Neural progenitor cell (in vitro differentiated cells): ENCODE data around the gene MARCO. TPM values are rescaled to one million over a fixed set of nuclear protein-coding genes. Genes with fewer than 3 reads are reported as not detected.
A peak's percentile ranks its signal among the peaks of the same experiment; 100 is the strongest.

Experiments used
- DNase-seq: peaks from one replicate; pipeline ENCODE4 v3.0.0-alpha.2; 2016; ENCODE audit warnings: low spot score
- H2AFZ ChIP-seq: fragments of 200-600 bp; sonication (generic); replicated peaks from 2 replicates; pipeline ENCODE4 v1.6.1; 2016; ENCODE audit warnings: antibody characterized with exemption
- H3F3A ChIP-seq: fragments of 200-600 bp; sonication (generic); 2 replicates; pipeline ENCODE4 v1.6.1; 2016; ENCODE audit warnings: antibody characterized with exemption, low read depth
- H3K27ac ChIP-seq: fragments of 200-600 bp; sonication (generic); 2 replicates; pipeline ENCODE4 v1.5.1; 2016; ENCODE audit warnings: mild to moderate bottlenecking
- H3K27me3 ChIP-seq: fragments of 200-600 bp; sonication (generic); 2 replicates; pipeline ENCODE4 v1.6.1; 2016; ENCODE audit warnings: mild to moderate bottlenecking, moderate library complexity
- H3K36me3 ChIP-seq: fragments of 200-600 bp; sonication (generic); 2 replicates; pipeline ENCODE4 v1.5.1; 2016
- H3K4me1 ChIP-seq: fragments of 200-600 bp; sonication (generic); 2 replicates; pipeline ENCODE4 v1.6.1; 2016; ENCODE audit warnings: mixed run types
- H3K4me2 ChIP-seq: fragments of 200-600 bp; sonication (generic); 2 replicates; pipeline ENCODE4 v1.6.1; 2016
- H3K4me3 ChIP-seq: fragments of 200-600 bp; sonication (generic); 2 replicates; pipeline ENCODE4 v1.5.1; 2016
- H3K79me2 ChIP-seq: fragments of 200-600 bp; sonication (generic); 2 replicates; pipeline ENCODE4 v1.6.1; 2016; ENCODE audit warnings: low read depth
- H3K9ac ChIP-seq: fragments of 200-600 bp; sonication (generic); 2 replicates; pipeline ENCODE4 v1.6.1; 2016
- H3K9me3 ChIP-seq: fragments of 200-600 bp; sonication (generic); 2 replicates; pipeline ENCODE4 v1.5.1; 2016; ENCODE audit warnings: low read depth
- H4K20me1 ChIP-seq: fragments of 200-600 bp; sonication (generic); 2 replicates; pipeline ENCODE4 v1.6.1; 2016; ENCODE audit warnings: low read depth
- H3K27ac Mint-ChIP-seq: 3 replicates; pipeline ENCODE4 v1.8.0; 2021; ENCODE audit warnings: mixed read lengths
- H3K27me3 Mint-ChIP-seq: 2 replicates; pipeline ENCODE4 v1.8.0; 2022; ENCODE audit warnings: low read depth, mild to moderate bottlenecking, inconsistent platforms, moderate library complexity, mixed read lengths; ENCODE audit not compliant: insufficient read depth
- H3K36me3 Mint-ChIP-seq: 3 replicates; pipeline ENCODE4 v1.8.0; 2021; ENCODE audit warnings: mixed read lengths
- H3K4me1 Mint-ChIP-seq: 3 replicates; pipeline ENCODE4 v1.8.0; 2021; ENCODE audit warnings: mixed read lengths
- H3K4me3 Mint-ChIP-seq: 3 replicates; pipeline ENCODE4 v1.8.0; 2021; ENCODE audit warnings: mild to moderate bottlenecking, moderate library complexity, mixed read lengths
- H3K9me3 Mint-ChIP-seq: 3 replicates; pipeline ENCODE4 v1.8.0; 2020; ENCODE audit warnings: mixed read lengths
- CTCF ChIP-seq: fragments of 200-600 bp; sonication (generic); IDR thresholded peaks from 2 replicates; pipeline ENCODE4 v1.5.1; 2017; ENCODE audit warnings: antibody characterized with exemption, mild to moderate bottlenecking
- EZH2 ChIP-seq: fragments of 200-600 bp; sonication (generic); IDR thresholded peaks from 2 replicates; pipeline ENCODE4 v1.6.1; 2017; ENCODE audit warnings: antibody characterized with exemption, mild to moderate bottlenecking, moderate library complexity
- EZH2phosphoT487 ChIP-seq: fragments of 200-600 bp; sonication (generic); IDR thresholded peaks from 2 replicates; pipeline ENCODE4 v1.6.1; 2017; ENCODE audit warnings: antibody characterized with exemption
- total RNA-seq: library from RNA; depleted of rRNA; stranded (reverse); fragments of >200 nt; gene quantifications from 2 replicates; pipeline ENCODE4 v1.2.3, GENCODE V29; 2015; ENCODE audit warnings: low replicate concordance

The MARCO gene
- total RNA-seq, 1 donor from 2014 or later = not detected

- Histone ChIP-seq H3K27me3 (no peaks in the 10 kb centered on the region), H3K4me2 (no peak overlapping the region), H3K4me1 (no peaks in the 10 kb centered on the region), H3F3A (no peaks in the 10 kb centered on the region), H3K4me3 (no peak overlapping the region), H4K20me1 (no peaks in the 10 kb centered on the region), H3K36me3 (no peaks in the 10 kb centered on the region), H3K9me3 (no peaks in the 10 kb centered on the region), H3K79me2 (no peaks in the 10 kb centered on the region), H3K9ac (no peak overlapping the region), H3K27ac (no peak overlapping the region), H2AFZ (no peak overlapping the region)
- no peak for DNase-seq
- Mint-ChIP-seq H3K4me1 (no peaks in the 10 kb centered on the region), H3K4me3 (no peak overlapping the region), H3K27me3 (peaks cover 14% of the 10 kb centered on the region), H3K27ac (no peak overlapping the region), H3K36me3 (no peaks in the 10 kb centered on the region), H3K9me3 (no peaks in the 10 kb centered on the region)
- TF ChIP-seq EZH2phosphoT487 = no peak
Measured at GRCh38 chr2:119024568-119024967, 82.6 kb downstream of the MARCO start.

- H3K36me3 ChIP-seq = no peaks in the 10 kb centered on the region
- no peaks in the 10 kb centered on the region for H3K36me3 Mint-ChIP-seq
- H3K4me2 ChIP-seq = no peak overlapping the region
- DNase-seq = no peak
- H3K9me3 Mint-ChIP-seq = no peaks in the 10 kb centered on the region
- TF ChIP-seq EZH2phosphoT487 (no peak), CTCF (no peak), EZH2 (no peak)
- H3K4me1 Mint-ChIP-seq = no peaks in the 10 kb centered on the region
- H3K9ac ChIP-seq = no peak overlapping the region
- H3K4me1 ChIP-seq = no peaks in the 10 kb centered on the region
- no peak overlapping the region for H3K27ac Mint-ChIP-seq
- H3K4me3 ChIP-seq = no peak overlapping the region
- H2AFZ ChIP-seq = no peak overlapping the region
- H3K27me3 ChIP-seq = no peaks in the 10 kb centered on the region
- no peak overlapping the region for H3K27ac ChIP-seq
- H4K20me1 ChIP-seq = no peaks in the 10 kb centered on the region
- H3K27me3 Mint-ChIP-seq = peaks cover 16% of the 10 kb centered on the region
- H3K4me3 Mint-ChIP-seq = no peak overlapping the region
- H3F3A ChIP-seq = no peaks in the 10 kb centered on the region
- no peaks in the 10 kb centered on the region for H3K9me3 ChIP-seq
- H3K79me2 ChIP-seq = no peaks in the 10 kb centered on the region
Measured at GRCh38 chr2:119025013-119025412, 83.0 kb downstream of the MARCO start.

GRCh38 chr2:119025762-119026351 lies 83.9 kb downstream of the MARCO start:
- H3K27ac ChIP-seq = no peak overlapping the region
- no peaks in the 10 kb centered on the region for H3K79me2 ChIP-seq
- H3K36me3 Mint-ChIP-seq = no peaks in the 10 kb centered on the region
- H2AFZ ChIP-seq = no peak overlapping the region
- H3K27me3 Mint-ChIP-seq = peaks cover 16% of the 10 kb centered on the region
- no peaks in the 10 kb centered on the region for H3K9me3 ChIP-seq
- no peak overlapping the region for H3K4me2 ChIP-seq
- H3K9ac ChIP-seq = no peak overlapping the region
- H3K27ac Mint-ChIP-seq = no peak overlapping the region
- H3K4me1 ChIP-seq = no peaks in the 10 kb centered on the region
- no peak overlapping the region for H3K4me3 Mint-ChIP-seq
- no peak overlapping the region for H3K4me3 ChIP-seq
- H3K4me1 Mint-ChIP-seq = no peaks in the 10 kb centered on the region
- no peaks in the 10 kb centered on the region for H4K20me1 ChIP-seq
- no peaks in the 10 kb centered on the region for H3K36me3 ChIP-seq
- no peaks in the 10 kb centered on the region for H3K9me3 Mint-ChIP-seq
- TF ChIP-seq CTCF = peak; percentile 14
- TF ChIP-seq EZH2 = no peak
- TF ChIP-seq EZH2phosphoT487 = no peak
- no peaks in the 10 kb centered on the region for H3F3A ChIP-seq
- DNase-seq = no peak
- H3K27me3 ChIP-seq = no peaks in the 10 kb centered on the region

- Mint-ChIP-seq H3K27me3 (peaks cover 18% of the 10 kb centered on the region), H3K9me3 (no peaks in the 10 kb centered on the region), H3K27ac (no peak overlapping the region), H3K4me1 (no peaks in the 10 kb centered on the region), H3K4me3 (no peak overlapping the region), H3K36me3 (no peaks in the 10 kb centered on the region)
- Histone ChIP-seq H4K20me1 (no peaks in the 10 kb centered on the region), H3K36me3 (no peaks in the 10 kb centered on the region), H3K27ac (no peak overlapping the region), H3K79me2 (no peaks in the 10 kb centered on the region), H3K9me3 (no peaks in the 10 kb centered on the region), H3K9ac (no peak overlapping the region), H3F3A (no peaks in the 10 kb centered on the region), H3K27me3 (no peaks in the 10 kb centered on the region), H2AFZ (no peak overlapping the region), H3K4me2 (no peak overlapping the region), H3K4me1 (no peaks in the 10 kb centered on the region), H3K4me3 (no peak overlapping the region)
- no peak for DNase-seq
- TF ChIP-seq EZH2phosphoT487 (no peak), CTCF (no peak), EZH2 (no peak)
Measured at GRCh38 chr2:119026890-119027289, 84.9 kb downstream of the MARCO start.
